ENCODE data around the gene ALOX15B. TPM values are rescaled to one million over a fixed set of nuclear protein-coding genes. Genes with fewer than 3 reads are reported as not detected.

The ALOX15B gene
- polyA plus RNA-seq, 1 donor from 2014 or later, result not detected

DNA sequence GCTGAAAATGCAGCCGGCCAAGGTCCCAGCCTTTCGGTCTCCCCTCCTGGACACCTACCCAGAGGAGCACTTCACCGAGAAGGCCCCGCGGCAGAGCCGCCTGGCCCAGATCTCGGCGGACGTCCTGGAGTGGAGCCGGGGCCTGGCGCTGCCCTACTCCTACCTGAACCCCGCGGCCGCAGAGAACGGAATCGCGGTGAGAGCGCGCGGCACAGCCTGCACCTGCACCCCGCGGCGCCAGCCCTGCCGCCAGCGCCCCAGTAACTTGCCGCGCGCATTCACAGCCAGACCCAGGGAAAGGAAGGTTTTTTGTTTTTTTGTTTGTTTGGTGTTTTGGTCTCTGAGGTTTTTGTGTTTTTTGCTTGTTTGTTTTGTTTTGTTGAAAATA lies 33.5 kb downstream of the ALOX15B start:
- no peak overlapping the region for H2AFZ ChIP-seq (ENCODE audit: low read depth, low read length)
- peak overlapping the region; percentile 42 for H3K4me3 ChIP-seq (ENCODE audit: low read length)
- peaks cover 70% of the 10 kb centered on the region for H3K27me3 ChIP-seq (ENCODE audit: insufficient read depth, low read depth, low read length)
- no peaks in the 10 kb centered on the region for H3K9me2 ChIP-seq (ENCODE audit: insufficient read depth, low read length)
- TF ChIP-seq MXI1 (conservative IDR thresholded peaks at IDR 0.05; ENCODE audit: poor library complexity, severe bottlenecking) (no peak), POLR2AphosphoS5 (IDR thresholded peaks at IDR 0.05) (no peak), EP300 (conservative IDR thresholded peaks at IDR 0.05; ENCODE audit: poor library complexity, severe bottlenecking) (no peak), RAD21 (conservative IDR thresholded peaks at IDR 0.05) (no peak), CTCF (IDR thresholded peaks at IDR 0.05; ENCODE audit: poor library complexity, severe bottlenecking) (no peak), TAF1 (IDR thresholded peaks at IDR 0.05; ENCODE audit: low read depth) (no peak), EZH2 (IDR thresholded peaks at IDR 0.05; ENCODE audit: borderline replicate concordance, insufficient read depth, low read length, poor library complexity, severe bottlenecking) (no peak), SMC3 (conservative IDR thresholded peaks at IDR 0.05; ENCODE audit: poor library complexity) (no peak)
- TF ChIP-seq, protein P1, sequence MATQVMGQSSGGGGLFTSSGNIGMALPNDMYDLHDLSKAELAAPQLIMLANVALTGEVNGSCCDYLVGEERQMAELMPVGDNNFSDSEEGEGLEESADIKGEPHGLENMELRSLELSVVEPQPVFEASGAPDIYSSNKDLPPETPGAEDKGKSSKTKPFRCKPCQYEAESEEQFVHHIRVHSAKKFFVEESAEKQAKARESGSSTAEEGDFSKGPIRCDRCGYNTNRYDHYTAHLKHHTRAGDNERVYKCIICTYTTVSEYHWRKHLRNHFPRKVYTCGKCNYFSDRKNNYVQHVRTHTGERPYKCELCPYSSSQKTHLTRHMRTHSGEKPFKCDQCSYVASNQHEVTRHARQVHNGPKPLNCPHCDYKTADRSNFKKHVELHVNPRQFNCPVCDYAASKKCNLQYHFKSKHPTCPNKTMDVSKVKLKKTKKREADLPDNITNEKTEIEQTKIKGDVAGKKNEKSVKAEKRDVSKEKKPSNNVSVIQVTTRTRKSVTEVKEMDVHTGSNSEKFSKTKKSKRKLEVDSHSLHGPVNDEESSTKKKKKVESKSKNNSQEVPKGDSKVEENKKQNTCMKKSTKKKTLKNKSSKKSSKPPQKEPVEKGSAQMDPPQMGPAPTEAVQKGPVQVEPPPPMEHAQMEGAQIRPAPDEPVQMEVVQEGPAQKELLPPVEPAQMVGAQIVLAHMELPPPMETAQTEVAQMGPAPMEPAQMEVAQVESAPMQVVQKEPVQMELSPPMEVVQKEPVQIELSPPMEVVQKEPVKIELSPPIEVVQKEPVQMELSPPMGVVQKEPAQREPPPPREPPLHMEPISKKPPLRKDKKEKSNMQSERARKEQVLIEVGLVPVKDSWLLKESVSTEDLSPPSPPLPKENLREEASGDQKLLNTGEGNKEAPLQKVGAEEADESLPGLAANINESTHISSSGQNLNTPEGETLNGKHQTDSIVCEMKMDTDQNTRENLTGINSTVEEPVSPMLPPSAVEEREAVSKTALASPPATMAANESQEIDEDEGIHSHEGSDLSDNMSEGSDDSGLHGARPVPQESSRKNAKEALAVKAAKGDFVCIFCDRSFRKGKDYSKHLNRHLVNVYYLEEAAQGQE (IDR thresholded peaks at IDR 0.05; ENCODE audit: borderline replicate concordance), result no peak
- no peak overlapping the region for H3K9ac ChIP-seq (ENCODE audit: low read length)
- H3K27ac ChIP-seq (ENCODE audit: low read length), result no peak overlapping the region
- no peaks in the 10 kb centered on the region for H3K9me3 ChIP-seq (ENCODE audit: low read length)
- no peaks in the 10 kb centered on the region for H3K79me2 ChIP-seq (replicated peaks; ENCODE audit: insufficient read depth, low read length)
- no peaks in the 10 kb centered on the region for H3F3A ChIP-seq (ENCODE audit: insufficient read depth, low read length, poor library complexity, severe bottlenecking)
- no peaks in the 10 kb centered on the region for H4K20me1 ChIP-seq (ENCODE audit: insufficient read depth)
- H3K36me3 ChIP-seq (ENCODE audit: insufficient read depth, low read length), result no peaks in the 10 kb centered on the region
- no peak overlapping the region for H3K4me2 ChIP-seq (ENCODE audit: low read length)

DNA sequence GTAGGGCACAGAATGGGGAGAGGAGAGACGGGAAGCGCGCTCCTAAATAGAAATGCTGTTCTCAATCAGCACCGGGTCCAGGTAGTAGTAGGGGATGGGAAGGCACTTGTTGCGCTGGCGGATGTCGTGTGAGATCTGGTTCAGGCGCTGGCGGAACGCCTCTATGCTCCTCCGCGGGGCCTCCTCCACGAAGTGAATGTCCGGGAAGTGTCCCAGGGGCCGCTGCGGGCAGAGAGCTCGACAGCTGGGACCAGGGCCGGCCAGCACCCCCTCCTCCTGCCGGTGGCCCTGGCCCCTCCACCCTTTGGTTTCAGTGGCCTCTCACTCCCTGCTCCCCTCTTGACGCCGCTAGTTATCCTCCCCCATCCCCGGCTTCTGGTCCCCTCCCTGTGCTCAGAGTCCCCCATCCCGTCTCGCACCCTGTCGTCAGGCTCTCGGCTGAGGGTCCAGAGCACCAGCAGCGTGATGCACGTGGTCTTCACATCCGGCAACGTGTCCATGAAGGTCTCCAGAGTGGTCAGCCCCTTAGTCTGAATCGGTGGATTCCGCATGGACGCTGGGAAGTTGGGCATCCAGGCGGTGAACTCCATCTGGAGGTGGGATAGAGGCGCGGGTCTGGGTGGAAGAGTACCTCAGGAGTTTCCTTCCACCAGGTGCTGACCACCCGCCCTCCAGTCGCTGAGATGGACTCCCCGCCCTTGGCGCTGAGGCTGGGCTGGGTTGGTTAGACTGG lies 34.0 kb downstream of the ALOX15B start:
- H3K4me3 ChIP-seq (ENCODE audit: low read length), result peak overlapping the region; percentile 42
- no peaks in the 10 kb centered on the region for H3K79me2 ChIP-seq (replicated peaks; ENCODE audit: insufficient read depth, low read length)
- no peak overlapping the region for H3K27ac ChIP-seq (ENCODE audit: low read length)
- peaks cover 74% of the 10 kb centered on the region for H3K27me3 ChIP-seq (ENCODE audit: insufficient read depth, low read depth, low read length)
- H3K9me3 ChIP-seq (ENCODE audit: low read length), result no peaks in the 10 kb centered on the region
- no peak overlapping the region for H3K9ac ChIP-seq (ENCODE audit: low read length)
- no peaks in the 10 kb centered on the region for H3F3A ChIP-seq (ENCODE audit: insufficient read depth, low read length, poor library complexity, severe bottlenecking)
- peak; percentile 37 for TF ChIP-seq EZH2 (IDR thresholded peaks at IDR 0.05; ENCODE audit: borderline replicate concordance, insufficient read depth, low read length, poor library complexity, severe bottlenecking)
- TF ChIP-seq, protein P1 (IDR thresholded peaks at IDR 0.05; ENCODE audit: borderline replicate concordance), result no peak
- no peak overlapping the region for H2AFZ ChIP-seq (ENCODE audit: low read depth, low read length)
- no peaks in the 10 kb centered on the region for H4K20me1 ChIP-seq (ENCODE audit: insufficient read depth)
- H3K9me2 ChIP-seq (ENCODE audit: insufficient read depth, low read length), result no peaks in the 10 kb centered on the region
- H3K4me2 ChIP-seq (ENCODE audit: low read length), result no peak overlapping the region
- no peaks in the 10 kb centered on the region for H3K36me3 ChIP-seq (ENCODE audit: insufficient read depth, low read length)

All from neural cell (in vitro differentiated cells).